HG02970 (cell line): ENCODE results near the gene NCAN.
"Not testable (repeated sequence)": the region's sequence is repeated elsewhere in the genome, so short reads cannot be mapped to it uniquely, and the experiment has no call there.

Source experiments
- ATAC-seq: cut with Tn5 transposase; IDR thresholded peaks from one replicate; pipeline ENCODE4 v1.9.1; 2021; ENCODE audit warnings: mild to moderate bottlenecking, moderate library complexity, moderate number of reproducible peaks; ENCODE audit not compliant: unreplicated experiment, low FRiP score

NCAN gene

GRCh38 chr19:19211499-19212420 lies at the start of gene NCAN:
TSS of gene NCAN (plus strand) at chr19:19211958. CDS start at chr19:19216954, 4,996 bp downstream.
- ATAC-seq, result no peak

DNA sequence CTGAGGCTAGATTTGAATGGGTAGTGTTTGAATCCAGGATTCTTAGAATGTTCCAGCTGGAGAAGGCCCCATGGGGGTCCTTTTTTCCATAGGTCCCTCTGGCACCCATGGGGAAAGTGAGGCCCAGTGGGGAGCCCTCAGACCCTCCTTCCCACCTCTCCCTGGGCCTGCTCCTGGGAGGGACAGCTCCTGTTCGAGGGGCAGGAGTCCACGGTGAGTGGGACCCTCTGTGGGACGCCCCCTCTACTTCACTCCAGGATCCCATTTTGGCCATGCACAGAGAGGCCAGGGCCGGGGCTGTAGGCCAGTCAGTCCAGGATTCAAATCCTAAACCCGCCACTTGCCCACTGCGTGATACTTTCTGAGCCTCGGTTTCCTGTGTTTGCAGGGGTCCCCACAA lies 49.3 kb upstream of the NCAN start:
- ATAC-seq, result no peak

- no peak for ATAC-seq
Observed at GRCh38 chr19:19165396-19165795, 46.4 kb upstream of the NCAN start.

DNA sequence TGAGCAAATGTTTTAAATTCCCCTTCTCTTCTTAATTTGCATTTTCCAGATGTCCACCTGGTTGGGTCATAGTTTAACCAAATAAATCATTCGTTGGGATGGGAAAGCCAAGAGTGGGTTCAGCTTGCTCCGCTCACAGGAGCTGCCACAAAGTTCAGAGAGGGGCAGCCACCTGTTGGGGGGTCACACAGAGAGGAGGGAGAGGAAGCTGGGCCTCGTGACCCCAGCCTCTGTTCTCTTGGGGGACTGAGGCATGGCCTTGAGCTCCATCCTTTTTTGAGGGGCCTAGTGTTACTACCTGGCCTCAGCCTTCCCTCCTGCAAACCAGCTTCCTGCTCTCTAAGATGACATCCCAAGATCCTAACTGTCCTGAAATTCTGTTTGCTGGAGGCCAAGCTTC lies 44.1 kb upstream of the NCAN start:
- no peak for ATAC-seq

- ATAC-seq, result no peak
Observed at GRCh38 chr19:19169236-19170052, 42.3 kb upstream of the NCAN start.

DNA sequence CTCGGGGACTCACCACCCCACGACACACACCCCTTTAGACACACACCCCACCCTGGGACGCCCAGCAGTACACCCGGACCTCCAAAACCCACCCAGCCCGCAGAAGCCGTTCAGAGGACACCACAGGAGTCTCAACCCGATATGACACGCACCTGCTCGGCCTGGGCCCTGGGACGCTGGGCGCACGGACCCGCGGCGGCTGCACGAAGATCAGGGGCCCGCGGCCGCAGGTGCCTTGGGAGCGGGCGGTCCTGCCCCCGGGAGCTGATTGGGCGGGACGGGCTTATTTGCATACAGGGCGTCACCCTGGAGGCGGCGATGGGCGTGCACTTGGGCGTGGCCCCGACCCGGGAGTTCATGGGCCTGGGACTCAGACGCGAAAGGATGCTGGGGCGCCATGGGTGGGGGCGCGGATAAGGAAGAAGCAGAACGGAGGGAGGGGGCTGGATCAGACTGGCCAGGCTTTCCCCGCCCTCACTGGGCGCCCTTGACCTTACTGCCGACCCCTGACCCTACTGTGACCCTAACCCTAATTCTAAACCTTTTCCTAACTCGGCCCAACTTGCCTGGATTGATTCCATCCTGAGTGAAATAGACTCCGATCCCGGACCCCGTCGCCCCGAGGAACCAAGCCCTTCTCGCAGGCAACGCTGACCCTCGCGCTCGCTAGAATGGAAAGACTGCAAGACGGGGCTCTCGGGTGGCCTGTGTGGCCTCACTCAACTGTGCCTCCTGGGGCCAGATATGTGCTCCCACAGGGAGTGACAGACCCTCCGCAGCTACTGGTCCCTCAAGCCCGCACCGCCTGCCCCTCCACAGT lies 41.5 kb upstream of the NCAN start, which contains the start of gene MEF2B:
MEF2B (minus strand) TSS at position 211 of the 820 bp plus-strand sequence. CDS start 19,528 bp downstream, outside the sequence.
- peak; percentile 68 for ATAC-seq

DNA sequence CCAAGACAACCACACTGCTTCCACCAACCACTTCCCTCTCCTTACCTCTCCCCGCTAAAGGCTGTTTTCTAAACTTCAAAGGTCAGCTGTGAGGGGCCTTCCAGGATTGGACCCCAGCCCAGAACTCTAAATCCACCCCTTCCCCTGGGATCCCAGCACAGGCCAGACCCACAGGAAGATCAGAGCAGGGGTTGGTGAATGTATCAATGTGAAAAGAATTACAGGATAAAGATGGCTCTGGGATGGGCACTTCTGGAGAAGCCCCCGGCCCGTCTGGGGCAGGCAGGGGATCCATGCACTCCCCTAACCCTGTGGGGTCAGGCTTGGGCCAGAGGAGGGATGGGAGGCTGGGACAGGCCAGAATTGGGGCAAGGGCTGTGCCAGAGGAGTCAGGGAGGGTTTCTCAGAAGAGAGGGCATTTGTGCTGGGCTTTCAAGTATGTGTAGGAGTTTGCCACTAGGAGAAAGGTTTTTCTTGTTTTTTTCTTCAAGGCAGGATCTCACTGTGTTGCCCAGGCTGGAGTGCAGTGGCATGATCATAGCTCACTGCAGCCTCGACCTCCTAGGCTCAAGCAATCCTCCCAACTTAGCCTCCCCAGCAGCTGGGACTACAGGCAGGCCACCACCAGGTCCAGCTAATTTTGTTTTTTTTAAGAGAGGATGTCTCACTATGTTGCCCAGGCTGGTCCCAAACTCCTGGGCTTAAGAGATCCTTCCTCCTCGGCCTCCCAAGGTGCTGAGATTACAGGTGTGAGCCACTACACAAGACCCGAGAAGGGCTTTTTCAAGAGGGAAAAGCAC lies 40.7 kb upstream of the NCAN start:
- no peak for ATAC-seq

GRCh38 chr19:19171821-19172532 lies 39.8 kb upstream of the NCAN start:
- no peak for ATAC-seq

DNA sequence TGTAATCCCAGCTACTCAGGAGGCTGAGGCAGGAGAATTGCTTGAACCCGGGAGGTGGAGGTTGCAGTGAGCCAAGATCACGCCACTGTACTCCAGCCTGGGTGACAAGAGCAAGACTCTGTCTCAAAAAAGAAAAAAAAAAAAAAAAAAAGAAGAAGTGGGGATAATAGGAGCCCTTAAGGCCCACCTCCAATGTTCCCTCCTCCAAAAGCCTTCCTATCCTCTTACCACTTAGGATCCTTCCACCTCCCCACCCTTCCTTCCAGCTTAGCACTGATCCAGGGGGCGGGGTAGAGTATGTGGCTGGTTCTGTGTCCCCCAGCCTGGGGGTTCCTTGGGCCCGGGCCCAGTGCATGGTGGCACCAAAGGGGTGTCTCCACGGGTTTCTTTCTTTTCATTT lies 38.5 kb upstream of the NCAN start:
- not testable (repeated sequence) for ATAC-seq

DNA sequence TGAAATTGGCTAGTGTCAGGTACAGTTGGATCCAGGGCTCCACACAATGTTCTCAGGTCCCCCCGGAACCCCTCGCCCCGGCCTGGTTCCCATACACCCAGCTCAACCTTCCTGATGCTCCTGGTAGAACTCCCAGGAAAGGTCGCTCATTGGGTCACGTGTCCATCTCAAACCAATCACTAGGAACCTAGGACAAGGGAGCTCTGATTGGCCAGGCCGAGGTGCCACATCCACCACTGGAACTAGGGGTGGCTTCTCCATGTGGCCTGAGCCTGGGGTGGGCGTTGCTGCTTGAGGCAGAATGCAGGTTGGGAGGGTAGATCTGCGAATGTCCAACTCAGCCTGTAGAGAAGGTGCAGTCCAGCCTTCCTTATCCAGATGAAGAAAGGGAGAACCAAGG lies 34.8 kb upstream of the NCAN start:
- no peak for ATAC-seq

GRCh38 chr19:19179548-19180441 lies 32.0 kb upstream of the NCAN start:
- no peak for ATAC-seq

- ATAC-seq, result no peak
Observed at GRCh38 chr19:19181488-19181998, 30.2 kb upstream of the NCAN start.

- ATAC-seq, result no peak
Observed at GRCh38 chr19:19185853-19186740, 25.7 kb upstream of the NCAN start.

GRCh38 chr19:19186742-19187141 lies 25.0 kb upstream of the NCAN start:
- ATAC-seq, result no peak

DNA sequence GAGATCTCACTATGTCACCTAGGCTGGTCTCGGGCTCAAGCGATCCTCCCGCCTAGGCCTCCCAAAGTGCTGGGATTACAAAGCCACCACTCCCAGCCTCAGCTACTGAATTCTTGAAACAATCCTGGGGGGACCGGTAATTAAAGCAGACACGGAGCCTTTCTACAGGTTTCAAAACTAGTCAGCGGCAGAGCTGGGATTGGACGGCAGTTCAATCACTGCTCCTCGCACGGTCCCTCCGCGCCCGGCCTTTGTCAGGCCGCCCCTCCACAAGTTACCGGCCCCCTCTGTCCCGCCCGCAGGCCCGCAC lies 20.0 kb upstream of the NCAN start:
- ATAC-seq, result no peak

DNA sequence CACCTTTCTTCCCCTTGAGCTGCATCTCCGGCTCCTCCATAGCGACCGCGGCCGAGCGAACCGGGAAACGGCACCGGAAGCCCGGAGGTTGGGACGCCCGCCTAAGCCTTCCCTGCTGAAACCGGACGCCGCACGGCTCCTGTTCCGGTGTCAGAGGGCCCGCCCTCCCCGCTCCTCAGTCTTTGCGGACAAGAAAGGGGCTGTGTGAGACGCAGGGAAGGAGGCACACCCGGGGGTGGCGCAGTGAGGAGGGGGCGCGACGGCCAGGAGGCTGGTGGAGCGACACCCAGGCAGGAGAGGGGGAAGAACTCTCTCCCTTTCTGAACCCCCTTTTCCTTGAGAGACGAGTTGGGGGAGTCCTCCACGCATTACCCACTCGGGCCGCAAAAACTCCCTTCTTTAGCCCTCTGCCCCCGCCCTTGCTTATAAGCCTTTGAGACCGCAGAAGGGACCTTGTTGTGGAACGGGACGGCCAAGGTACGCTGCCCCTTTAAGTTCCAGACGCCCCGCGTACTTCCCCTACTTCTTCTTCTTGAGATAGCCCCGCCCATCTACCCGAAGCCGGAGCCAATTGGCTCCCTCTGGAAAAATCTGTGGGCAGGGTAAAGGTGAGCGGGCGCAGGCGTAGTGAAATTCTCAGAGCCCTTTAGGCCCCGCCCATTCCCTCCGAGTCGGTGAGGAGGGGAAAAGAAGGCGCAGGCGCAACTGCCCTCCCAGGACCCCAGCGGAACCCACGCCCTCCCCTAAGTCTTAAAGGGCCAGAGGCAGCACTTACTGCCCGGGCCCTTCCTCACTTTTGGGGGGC lies 19.5 kb upstream of the NCAN start, which contains the start of the genes BORCS8 and RFXANK:
BORCS8 (minus strand) TSS at position 75 of the 805 bp plus-strand sequence; CDS start at position 40, 35 bp downstream.
RFXANK (plus strand) TSS at position 181 of the 805 bp plus-strand sequence. CDS start 1,689 bp downstream, outside the sequence.
- ATAC-seq, result peak; percentile 86
